GM21717 (cell line): Measurements from ENCODE around the gene TBC1D17.

Experiments
- ATAC-seq: cut with Tn5 transposase; IDR thresholded peaks from one replicate; pipeline ENCODE4 v1.9.1; 2021; ENCODE audit warnings: mild to moderate bottlenecking, moderate library complexity; ENCODE audit not compliant: unreplicated experiment

Gene TBC1D17

GRCh38 chr19:49847731-49848696, 29.5 kb upstream of the TBC1D17 start:
- no peak for ATAC-seq

- ATAC-seq = no peak
Measured at GRCh38 chr19:49848938-49849337, 28.6 kb upstream of the TBC1D17 start.

- ATAC-seq = no peak
Measured at GRCh38 chr19:49849433-49850220, 27.9 kb upstream of the TBC1D17 start.

DNA sequence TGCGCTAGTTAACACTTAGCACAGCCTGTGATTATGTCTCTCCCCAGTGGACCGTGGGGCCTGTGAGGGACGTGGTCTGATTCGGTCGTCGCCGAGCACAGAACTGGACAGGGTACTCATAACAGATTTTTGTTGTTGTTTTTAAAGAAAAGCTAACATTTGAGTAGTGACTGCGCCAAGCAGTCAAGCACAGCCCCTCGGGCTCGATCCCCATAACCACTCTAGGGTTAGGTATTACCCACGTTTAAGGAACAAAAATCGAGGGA, 27.3 kb upstream of the TBC1D17 start:
- ATAC-seq = peak; percentile 5

- peak; percentile 49 for ATAC-seq
Measured at GRCh38 chr19:49850487-49851342, 26.8 kb upstream of the TBC1D17 start, which contains the start of gene PTOV1. PTOV1 (plus strand) TSS chr19:49851159.

DNA sequence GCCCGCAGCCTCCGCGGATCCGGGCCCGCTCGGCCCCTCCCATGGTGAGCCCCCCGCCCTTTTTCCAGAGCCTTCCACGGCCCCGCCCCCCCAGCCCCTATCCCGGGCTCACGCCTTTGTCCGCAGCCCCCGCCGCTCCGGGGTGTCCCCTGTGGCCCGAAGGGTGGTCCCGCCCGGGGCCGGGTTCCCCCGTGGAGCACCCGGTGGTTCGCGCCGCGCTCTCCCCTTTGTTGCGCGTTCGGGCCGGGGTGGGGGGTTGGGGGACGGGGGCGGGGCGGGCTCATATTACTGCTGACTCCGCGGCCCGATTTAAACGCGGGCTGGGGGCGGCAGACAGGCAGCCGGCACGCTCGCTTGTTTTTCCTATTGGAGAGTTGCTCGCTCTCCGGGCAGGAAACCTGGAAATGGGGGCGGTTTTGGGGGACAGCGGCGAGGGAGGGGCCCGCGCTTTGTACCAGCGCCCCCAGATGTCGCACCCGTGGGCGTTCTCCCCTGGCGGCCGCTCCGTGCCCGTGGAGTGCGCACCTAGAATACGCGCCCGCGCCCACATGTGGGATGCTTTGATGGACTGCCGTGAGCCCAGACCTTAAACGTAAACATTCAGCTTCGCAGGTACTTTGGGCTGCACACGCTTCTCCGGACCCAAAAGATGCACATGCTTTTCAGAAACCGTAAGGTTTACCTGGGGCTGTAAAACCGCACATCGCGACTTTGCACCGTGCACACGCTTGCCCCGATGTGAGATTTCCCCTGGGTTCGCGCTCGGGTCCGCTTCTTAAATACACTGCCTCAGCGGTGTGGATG, 25.8 kb upstream of the TBC1D17 start:
- no peak for ATAC-seq

DNA sequence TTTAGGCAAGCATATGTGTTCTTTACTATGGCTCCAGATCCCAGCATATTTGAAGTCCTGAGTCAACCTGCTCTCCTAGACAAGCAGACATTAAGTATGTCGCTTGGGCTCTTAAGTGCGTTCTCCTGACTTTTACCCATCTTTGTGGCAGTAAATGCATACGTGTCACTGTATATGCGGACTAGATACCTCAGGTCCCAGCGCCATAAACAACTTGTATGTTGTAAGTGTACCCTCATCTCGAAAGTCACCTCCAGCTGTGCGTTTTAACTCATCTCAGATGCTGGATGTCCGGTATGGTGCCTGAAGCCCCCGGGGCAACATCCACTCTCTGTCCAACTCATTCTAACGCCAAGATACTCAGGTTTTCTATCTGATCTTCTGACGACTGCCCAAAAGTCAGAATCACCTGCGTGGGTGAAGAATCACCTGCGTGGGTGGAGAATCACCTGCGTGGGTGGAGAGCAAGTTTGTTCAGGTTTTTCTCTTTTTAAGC, 24.8 kb upstream of the TBC1D17 start:
- no peak for ATAC-seq

GRCh38 chr19:49853852-49854377, 23.6 kb upstream of the TBC1D17 start:
- no peak for ATAC-seq

- ATAC-seq = no peak
Measured at GRCh38 chr19:49854378-49855263, 22.9 kb upstream of the TBC1D17 start.

- ATAC-seq = no peak
Measured at GRCh38 chr19:49855277-49855675, 22.2 kb upstream of the TBC1D17 start.

- no peak for ATAC-seq
Measured at GRCh38 chr19:49855676-49856573, 21.6 kb upstream of the TBC1D17 start.

GRCh38 chr19:49856574-49857021, 20.9 kb upstream of the TBC1D17 start:
- no peak for ATAC-seq

- ATAC-seq = no peak
Measured at GRCh38 chr19:49857061-49857837, 20.3 kb upstream of the TBC1D17 start.

DNA sequence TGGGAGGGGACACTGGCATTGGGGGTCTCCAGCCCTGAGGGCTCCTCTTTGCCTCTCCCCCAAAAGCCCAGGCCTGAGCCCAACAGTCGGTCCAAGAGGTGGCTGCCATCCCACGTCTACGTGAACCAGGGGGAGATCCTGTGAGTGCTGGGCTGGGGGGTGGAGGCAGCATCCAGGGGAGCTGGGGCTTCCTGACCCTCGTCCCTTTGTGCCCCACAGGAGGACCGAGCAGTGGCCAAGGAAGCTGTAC, 19.7 kb upstream of the TBC1D17 start:
- ATAC-seq = no peak

DNA sequence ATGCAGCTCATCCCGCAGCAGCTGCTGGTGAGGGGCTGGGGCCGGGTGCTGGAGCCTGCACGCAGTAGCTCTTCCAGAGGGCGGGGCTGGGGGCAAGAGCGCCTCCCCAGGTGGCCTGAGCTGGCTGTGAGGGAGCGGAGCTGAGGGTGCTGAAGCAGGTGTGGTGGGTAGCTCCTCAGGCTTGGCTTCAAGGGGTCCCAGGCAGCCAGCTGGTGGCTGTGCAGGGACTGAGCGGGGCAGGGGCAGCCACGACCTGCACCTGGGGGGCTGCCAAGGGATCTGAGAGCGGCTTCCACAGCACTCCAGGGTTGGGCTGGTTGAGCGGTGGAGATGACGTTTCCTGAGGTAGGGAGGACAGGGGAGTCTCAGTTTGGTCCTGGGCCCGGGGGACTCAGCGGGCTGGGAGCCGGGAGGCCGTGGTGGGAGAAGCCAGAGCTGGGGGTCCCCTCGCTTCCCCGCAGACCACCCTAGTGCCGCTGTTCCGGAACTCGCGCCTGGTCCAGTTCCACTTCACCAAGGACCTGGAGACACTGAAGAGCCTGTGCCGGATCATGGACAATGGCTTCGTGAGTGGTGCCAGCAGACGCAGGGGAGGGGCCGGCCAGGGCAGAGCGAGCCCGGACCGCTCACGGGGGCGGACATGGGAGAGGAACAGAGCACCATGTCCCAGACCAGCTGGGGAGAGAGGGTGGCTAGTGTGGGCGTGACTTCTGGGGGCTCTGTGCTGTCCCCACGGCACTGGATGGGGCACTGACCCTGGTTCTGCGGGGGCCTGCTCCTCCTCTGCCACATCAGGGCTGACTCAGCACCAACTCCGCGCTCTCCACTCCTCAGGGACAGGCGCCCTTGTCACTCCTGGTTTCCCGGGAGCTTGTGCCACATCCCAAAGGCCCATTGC, 19.2 kb upstream of the TBC1D17 start:
- ATAC-seq = no peak

DNA sequence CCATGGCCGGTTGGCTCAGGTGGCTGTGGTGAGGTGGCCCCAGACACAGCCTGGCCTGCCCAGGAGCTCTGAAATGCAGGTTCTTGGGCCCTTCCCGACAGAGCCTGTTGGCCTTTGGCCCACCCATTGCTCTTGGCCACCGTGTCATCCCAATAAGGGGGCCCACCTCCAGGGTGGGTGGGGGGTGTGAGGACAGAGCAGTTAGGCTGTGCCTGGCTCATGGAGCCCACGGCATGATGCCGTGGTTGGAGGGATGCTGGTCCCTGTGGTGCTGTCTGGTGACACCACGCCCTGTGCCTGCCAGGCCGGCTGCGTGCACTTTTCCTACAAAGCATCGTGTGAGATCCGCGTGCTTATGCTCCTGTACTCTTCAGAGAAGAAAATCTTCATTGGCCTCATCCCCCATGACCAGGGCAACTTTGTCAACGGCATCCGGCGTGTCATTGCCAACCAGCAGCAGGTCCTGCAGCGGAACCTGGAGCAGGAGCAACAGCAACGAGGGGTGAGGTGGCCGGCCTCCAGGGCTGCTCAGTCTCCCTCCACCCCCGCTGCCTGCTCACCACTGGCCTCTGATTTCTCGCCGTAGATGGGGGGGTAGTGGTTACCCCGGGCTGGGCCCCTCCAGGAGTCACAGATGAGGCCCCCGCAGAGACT, 17.7 kb upstream of the TBC1D17 start:
- no peak for ATAC-seq
